ENCODE measurements around the gene ECD. TPM values are rescaled to one million over a fixed set of nuclear protein-coding genes. Genes with fewer than 3 reads are reported as not detected.
"Not testable (repeated sequence)": the region's sequence is repeated elsewhere in the genome, so short reads cannot be mapped to it uniquely, and the experiment has no call there.

The ECD gene
- total and polyA plus RNA-seq, 8 donors: 4.0 to 12.2 (median 9.3) TPM

DNA sequence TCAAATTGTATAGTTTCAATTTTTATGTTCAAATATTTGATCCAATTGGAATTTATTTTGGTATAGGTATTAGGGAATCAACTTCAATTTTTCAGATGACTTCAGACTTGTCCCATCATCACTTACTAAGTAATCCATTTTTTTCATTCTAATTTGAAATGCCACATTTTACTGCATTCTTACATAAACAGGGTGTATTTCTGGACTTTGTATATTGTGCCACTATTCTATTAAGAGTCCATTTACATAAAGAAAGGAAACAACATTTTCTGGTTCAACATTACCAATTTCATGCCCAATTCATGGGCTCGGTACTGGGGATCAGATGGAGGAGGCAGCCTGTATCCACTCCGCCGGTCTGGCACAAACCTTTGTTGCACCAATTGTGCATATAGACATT lies 15.8 kb downstream of the ECD start:
- FAIRE-seq (no peak), DNase-seq (no peak), ATAC-seq (no peak)
- Histone ChIP-seq H3K36me3 (peaks cover 0 to 51% (median 10%) of the 10 kb centered on the region in 3 donors), H3K4me1 (no peaks in the 10 kb centered on the region), H3K27ac (no peak overlapping the region), H3K27me3 (no peaks in the 10 kb centered on the region), H3K9me3 (no peaks in the 10 kb centered on the region), H3K4me3 (no peak overlapping the region)
- intact Hi-C loops (cut with DNase I): no loop called here
- WGBS, 2 donors: 98 to 99% methylated on average over 3 of the region's 3 CpGs
- TF ChIP-seq, protein P1, sequence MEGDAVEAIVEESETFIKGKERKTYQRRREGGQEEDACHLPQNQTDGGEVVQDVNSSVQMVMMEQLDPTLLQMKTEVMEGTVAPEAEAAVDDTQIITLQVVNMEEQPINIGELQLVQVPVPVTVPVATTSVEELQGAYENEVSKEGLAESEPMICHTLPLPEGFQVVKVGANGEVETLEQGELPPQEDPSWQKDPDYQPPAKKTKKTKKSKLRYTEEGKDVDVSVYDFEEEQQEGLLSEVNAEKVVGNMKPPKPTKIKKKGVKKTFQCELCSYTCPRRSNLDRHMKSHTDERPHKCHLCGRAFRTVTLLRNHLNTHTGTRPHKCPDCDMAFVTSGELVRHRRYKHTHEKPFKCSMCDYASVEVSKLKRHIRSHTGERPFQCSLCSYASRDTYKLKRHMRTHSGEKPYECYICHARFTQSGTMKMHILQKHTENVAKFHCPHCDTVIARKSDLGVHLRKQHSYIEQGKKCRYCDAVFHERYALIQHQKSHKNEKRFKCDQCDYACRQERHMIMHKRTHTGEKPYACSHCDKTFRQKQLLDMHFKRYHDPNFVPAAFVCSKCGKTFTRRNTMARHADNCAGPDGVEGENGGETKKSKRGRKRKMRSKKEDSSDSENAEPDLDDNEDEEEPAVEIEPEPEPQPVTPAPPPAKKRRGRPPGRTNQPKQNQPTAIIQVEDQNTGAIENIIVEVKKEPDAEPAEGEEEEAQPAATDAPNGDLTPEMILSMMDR (IDR thresholded peaks at IDR 0.05): no peak

DNA sequence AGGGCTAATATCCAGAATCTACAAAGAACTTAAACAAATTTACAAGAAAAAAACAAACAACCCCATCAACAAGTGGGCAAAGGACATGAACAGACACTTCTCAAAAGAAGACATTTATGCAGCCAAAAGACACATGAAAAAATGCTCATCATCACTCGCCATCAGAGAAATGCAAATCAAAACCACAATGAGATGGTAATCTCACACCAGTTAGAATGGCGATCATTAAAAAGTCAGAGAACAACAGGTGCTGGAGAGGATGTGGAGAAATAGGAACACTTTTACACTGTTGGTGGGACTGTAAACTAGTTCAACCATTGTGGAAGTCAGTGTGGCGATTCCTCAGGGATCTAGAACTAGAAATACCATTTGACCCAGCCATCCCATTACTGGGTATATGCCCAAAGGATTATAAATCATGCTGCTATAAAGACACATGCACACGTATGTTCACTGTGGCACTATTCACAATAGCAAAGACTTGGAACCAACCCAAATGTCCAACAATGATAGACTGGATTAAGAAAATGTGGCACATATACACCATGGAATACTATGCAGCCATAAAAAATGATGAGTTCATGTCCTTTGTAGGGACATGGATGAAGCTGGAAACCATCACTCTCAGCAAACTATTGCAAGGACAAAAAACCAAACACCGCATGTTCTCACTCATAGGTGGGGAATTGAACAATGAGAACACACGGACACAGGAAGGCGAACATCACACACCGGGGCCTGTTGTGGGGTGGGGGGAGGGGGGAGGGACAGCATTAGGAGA lies 17.0 kb downstream of the ECD start:
- H3K36me3 ChIP-seq: peaks cover 0 to 56% (median 10%) of the 10 kb centered on the region in 3 donors
- H3K27me3 ChIP-seq; intact Hi-C loops (cut with DNase I); H3K4me1 ChIP-seq; H3K9me3 ChIP-seq; ATAC-seq; H3K4me3 ChIP-seq; DNase-seq; FAIRE-seq; H3K27ac ChIP-seq: not testable (repeated sequence)
- WGBS, 2 donors: 75 to 99% methylated on average over 7 of the region's 8 CpGs

DNA sequence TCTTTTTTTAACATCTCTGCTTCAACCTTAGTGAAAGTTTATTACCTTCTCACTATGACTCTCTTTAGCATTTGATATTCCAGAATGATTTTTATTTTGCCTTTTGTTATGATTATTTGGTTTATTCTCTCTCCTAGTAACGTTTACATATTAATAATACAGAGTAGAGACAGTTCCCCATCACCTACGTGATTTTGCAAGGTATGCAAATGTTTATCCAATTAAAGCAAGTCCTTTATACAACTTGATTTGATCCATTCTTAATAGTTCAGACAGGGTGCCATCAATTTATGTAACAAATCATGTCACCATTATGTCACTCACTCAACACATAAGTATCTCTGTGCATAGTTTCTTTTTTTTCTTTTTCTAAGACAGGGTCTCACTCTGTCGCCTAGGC lies 26.2 kb downstream of the ECD start:
- Histone ChIP-seq H3K4me3 (no peak overlapping the region), H3K9me3 (no peaks in the 10 kb centered on the region), H3K27me3 (no peaks in the 10 kb centered on the region), H3K4me1 (no peaks in the 10 kb centered on the region), H3K36me3 (peaks cover 3 to 72% (median 14%) of the 10 kb centered on the region in 3 donors), H3K27ac (no peak overlapping the region)
- TF ChIP-seq, protein P1 (IDR thresholded peaks at IDR 0.05): no peak
- intact Hi-C loops (cut with DNase I): no loop called here
- DNase-seq (no peak), ATAC-seq (no peak), FAIRE-seq (no peak)
- WGBS, 2 donors: 85 to 90% methylated on average over 3 of the region's 3 CpGs

DNA sequence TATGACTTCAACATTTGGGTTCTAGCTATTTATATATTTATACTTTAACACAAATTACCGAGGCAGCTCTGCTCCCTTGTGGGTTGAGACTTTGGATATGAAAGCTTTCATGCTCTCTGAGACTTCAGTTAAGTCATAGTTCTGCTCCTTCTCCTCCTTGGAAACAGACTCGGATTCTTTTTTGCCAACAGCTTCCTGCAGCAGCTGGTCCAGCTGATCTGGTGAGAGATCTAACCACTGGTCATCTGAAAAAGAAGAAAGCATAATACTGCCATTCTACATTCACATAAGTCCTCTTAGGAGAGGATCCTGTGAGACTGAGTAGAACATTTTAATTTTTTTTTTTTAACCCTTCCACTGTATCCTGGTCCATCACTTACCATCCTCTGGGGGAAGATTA lies 28.6 kb downstream of the ECD start:
- H3K36me3 ChIP-seq: peaks cover 3 to 72% (median 29%) of the 10 kb centered on the region in 3 donors
- FAIRE-seq (no peak), DNase-seq (no peak), ATAC-seq (no peak)
- no peaks in the 10 kb centered on the region for H3K27me3 ChIP-seq
- H3K4me1 ChIP-seq: no peaks in the 10 kb centered on the region
- TF ChIP-seq, protein P1 (IDR thresholded peaks at IDR 0.05): no peak
- intact Hi-C loops (cut with DNase I): no loop called here
- WGBS, 2 donors: 68 to 87% methylated on average over 2 of the region's 2 CpGs
- no peaks in the 10 kb centered on the region for H3K9me3 ChIP-seq
- no peak overlapping the region for H3K27ac ChIP-seq
- H3K4me3 ChIP-seq: no peak overlapping the region

DNA sequence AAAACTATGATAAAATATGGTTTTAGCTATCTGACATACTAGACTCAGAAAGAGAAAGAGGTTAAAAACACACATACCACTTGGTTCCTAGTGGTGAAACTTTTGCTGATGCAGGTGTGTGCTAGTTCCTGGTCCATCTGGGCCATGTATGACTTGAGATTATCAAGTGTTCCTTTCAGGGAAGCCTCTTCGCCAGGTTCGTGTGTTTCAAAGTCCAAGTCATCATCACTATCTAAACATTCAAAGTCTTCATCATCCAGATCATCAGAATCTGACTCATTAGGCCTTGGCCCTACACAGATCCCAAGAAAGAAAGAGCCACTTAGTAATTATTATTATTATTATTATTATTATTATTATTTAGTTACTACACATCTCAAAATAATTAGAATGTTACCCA lies 31.2 kb downstream of the ECD start:
- FAIRE-seq (no peak), ATAC-seq (no peak)
- TF ChIP-seq, protein P1 (IDR thresholded peaks at IDR 0.05): no peak

More for the DNA sequence above, 31.2 kb downstream of the ECD start:
- Histone ChIP-seq H3K27me3 (no peaks in the 10 kb centered on the region), H3K9me3 (no peaks in the 10 kb centered on the region), H3K4me1 (no peaks in the 10 kb centered on the region), H3K36me3 (peaks cover 3 to 73% (median 27%) of the 10 kb centered on the region in 3 donors), H3K27ac (no peak overlapping the region), H3K4me3 (no peak overlapping the region)
- no peak for DNase-seq
- WGBS, 2 donors: 76 to 89% methylated on average over 2 of the region's 2 CpGs
- intact Hi-C loops (cut with DNase I): no loop called here

Measured in pancreas (tissue), 10 donors.